ENCODE measurements around the gene VPS26B.
A peak's percentile ranks its signal among the peaks of the same experiment; 100 is the strongest.

The VPS26B gene

DNA sequence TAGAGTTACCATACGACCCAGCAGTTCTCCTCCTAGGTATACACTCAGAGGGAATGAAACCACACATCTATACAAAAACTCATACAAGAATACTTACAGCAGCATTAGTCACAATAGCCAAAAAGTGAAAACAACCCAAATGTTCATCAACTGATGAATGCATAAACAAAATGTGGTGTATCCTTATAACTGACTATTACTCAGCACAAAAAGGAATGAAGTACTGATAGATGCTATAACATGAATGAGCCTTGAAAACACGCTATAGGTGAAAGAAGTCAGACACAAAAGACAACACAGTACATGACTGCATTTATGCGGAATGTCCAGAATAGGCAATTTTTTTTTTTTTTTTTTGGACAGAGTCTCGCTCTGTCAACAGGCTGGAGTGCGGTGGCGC is 23.8 kb upstream of the VPS26B start:
- no peak for DNase-seq (ENCODE audit: low read depth)
- no peak overlapping the region for H3K4me3 ChIP-seq (ENCODE audit: control insufficient read depth, low read depth, low read length)
- TF ChIP-seq, protein P1, sequence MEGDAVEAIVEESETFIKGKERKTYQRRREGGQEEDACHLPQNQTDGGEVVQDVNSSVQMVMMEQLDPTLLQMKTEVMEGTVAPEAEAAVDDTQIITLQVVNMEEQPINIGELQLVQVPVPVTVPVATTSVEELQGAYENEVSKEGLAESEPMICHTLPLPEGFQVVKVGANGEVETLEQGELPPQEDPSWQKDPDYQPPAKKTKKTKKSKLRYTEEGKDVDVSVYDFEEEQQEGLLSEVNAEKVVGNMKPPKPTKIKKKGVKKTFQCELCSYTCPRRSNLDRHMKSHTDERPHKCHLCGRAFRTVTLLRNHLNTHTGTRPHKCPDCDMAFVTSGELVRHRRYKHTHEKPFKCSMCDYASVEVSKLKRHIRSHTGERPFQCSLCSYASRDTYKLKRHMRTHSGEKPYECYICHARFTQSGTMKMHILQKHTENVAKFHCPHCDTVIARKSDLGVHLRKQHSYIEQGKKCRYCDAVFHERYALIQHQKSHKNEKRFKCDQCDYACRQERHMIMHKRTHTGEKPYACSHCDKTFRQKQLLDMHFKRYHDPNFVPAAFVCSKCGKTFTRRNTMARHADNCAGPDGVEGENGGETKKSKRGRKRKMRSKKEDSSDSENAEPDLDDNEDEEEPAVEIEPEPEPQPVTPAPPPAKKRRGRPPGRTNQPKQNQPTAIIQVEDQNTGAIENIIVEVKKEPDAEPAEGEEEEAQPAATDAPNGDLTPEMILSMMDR (IDR thresholded peaks at IDR 0.05; ENCODE audit: control insufficient read depth, insufficient read depth, low read depth, low read length, missing control alignments) = no peak

DNA sequence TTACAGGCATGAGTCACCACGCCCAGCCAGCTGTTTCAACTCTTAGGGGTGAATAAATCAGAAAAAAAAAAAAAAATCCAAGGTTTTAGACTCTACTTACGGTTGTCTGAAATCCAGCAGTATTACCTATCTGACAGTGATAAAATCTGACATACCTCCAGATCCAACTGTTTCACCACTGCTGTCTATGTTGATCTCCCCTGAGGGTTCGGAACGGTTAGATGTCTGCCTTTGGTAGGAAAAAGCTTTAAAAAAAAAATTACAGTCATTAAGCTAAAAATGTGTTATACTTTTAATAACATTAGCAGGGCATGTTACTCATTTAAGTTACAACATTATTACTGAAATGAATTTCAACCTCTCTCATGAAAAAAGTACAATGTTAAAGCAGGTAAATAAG is 21.8 kb upstream of the VPS26B start:
- no peak for DNase-seq (ENCODE audit: low read depth)
- no peak overlapping the region for H3K4me3 ChIP-seq (ENCODE audit: control insufficient read depth, low read depth, low read length)
- TF ChIP-seq, protein P1 (IDR thresholded peaks at IDR 0.05; ENCODE audit: control insufficient read depth, insufficient read depth, low read depth, low read length, missing control alignments) = no peak

DNA sequence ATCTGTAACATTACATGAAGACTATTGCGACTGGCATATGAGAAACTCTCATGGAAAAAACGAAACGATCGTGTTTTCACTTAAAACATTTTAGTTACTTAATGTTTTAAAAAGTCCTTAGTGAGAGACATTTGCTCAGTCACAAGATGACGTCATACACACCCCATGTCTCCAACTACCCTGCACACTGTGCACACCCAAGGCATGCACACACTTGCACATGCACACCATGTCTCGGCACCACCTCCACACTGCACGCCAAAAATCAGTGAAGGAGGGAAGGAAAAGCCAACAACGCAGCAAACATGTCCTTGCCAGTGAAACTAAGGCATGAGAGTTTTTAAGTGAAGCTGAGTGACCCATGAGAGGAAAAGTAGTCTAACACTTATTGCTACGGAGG is 18.7 kb upstream of the VPS26B start:
- H3K4me3 ChIP-seq (ENCODE audit: control insufficient read depth, low read depth, low read length) = no peak overlapping the region
- TF ChIP-seq, protein P1 (IDR thresholded peaks at IDR 0.05; ENCODE audit: control insufficient read depth, insufficient read depth, low read depth, low read length, missing control alignments) = no peak
- DNase-seq (ENCODE audit: low read depth) = no peak

DNA sequence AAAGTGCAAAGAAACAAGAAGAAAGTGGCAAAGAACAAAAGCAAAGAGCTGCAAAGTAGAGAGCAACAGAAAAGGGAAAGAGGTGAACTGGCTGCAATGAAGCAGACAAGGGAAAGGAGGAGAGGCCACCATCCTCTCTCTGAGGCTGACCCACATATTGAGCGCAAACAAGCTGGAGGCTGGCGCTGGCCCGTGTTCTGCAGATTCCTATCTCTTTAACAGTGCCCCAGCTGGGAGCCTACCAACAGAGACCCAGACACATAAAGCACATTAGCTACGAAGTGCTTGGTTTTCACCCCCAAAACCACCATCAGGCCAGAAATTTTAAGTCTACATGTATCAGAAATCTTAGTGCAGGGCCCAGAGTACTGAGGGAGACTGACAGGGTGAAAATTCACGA is 18.3 kb upstream of the VPS26B start:
- TF ChIP-seq, protein P1 (IDR thresholded peaks at IDR 0.05; ENCODE audit: control insufficient read depth, insufficient read depth, low read depth, low read length, missing control alignments) = no peak
- H3K4me3 ChIP-seq (ENCODE audit: control insufficient read depth, low read depth, low read length) = no peak overlapping the region
- DNase-seq (ENCODE audit: low read depth) = no peak

DNA sequence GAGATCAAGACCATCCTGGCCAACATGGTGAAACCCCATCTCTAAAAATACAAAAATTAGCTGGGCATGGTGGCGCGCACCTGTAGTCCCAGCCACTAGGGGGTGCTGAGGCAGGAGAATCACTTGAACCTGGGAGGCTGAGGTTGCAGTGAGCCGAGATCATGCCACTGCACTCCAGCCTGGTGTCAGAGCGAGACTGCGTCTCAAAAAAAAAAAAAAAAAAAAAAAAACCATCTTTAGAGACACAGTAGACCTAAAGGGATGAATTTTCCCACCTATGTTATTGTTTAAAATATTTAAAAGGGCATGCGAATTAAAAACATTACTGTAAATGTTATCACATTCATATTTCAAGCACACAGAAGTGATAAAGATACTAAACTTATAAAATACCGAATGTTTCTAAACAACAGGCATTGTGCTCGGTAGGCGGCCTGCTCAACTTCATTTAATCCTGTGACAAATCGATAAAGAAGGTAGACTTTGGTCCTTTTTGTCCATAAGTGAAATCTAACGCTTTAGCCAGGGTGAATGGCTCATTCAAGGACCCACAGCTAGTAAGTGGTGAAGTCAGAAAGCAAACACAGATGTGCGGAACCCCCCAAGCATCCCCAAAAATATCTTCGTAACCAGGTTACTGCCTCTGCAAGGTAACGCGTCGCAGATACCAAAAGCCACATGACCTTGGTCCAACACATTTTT is 16.8 kb upstream of the VPS26B start:
- TF ChIP-seq, protein P1 (IDR thresholded peaks at IDR 0.05; ENCODE audit: control insufficient read depth, insufficient read depth, low read depth, low read length, missing control alignments) = peak; percentile 65
- no peak for DNase-seq (ENCODE audit: low read depth)
- no peak overlapping the region for H3K4me3 ChIP-seq (ENCODE audit: control insufficient read depth, low read depth, low read length)

DNA sequence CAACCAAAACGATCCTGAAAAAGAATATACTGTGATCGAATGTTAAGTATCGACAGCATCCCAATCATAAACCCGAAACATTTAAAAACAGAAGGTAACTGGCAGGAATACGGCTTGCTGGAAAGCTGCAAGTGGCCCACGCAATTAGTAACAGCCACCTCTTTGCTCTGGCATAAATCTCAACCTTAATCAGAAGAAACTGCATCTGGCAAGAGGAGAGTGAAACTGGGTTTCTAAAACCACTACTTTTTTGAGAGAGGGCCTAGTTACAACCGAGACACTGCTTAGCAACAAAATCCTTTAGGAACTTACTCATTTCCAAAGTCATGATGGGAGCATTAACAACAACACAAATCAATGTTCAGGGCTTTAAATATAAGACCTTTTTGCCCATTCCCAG is 8.6 kb upstream of the VPS26B start:
- DNase-seq (ENCODE audit: low read depth) = no peak
- H3K4me3 ChIP-seq (ENCODE audit: control insufficient read depth, low read depth, low read length) = no peak overlapping the region
- TF ChIP-seq, protein P1 (IDR thresholded peaks at IDR 0.05; ENCODE audit: control insufficient read depth, insufficient read depth, low read depth, low read length, missing control alignments) = no peak

All from AG09309 (cell line).